ENCODE measurements around the gene HIPK2. TPM values are rescaled to one million over a fixed set of nuclear protein-coding genes. Genes with fewer than 3 reads are reported as not detected.
"Not testable (repeated sequence)": the region's sequence is repeated elsewhere in the genome, so short reads cannot be mapped to it uniquely, and the experiment has no call there.

Gene HIPK2
- total and polyA plus RNA-seq, 5 donors from 2014 or later = 0.44 to 17.5 (median 0.78) TPM

DNA sequence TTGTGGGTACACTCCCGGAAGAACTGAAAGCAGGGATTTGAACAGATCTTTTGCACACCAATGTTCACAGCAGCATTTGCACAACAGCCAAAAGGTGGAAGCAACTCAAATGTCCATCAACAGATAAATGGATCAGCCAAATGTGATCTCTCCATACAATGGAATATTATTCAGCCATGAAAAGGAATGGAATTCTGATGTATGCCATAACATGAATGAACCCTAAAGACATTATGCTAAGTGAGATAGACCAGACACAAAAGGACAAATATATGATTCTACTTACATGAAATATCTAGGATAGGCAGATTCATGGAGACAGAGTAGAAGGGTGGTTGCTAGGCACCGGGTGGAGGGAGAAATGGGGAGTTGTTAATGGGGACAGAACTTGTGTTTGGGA lies 217.6 kb downstream of the HIPK2 start:
- Mint-ChIP-seq H3K27ac (peak overlapping the region in 1 of 3 donors; percentile 17), H3K9me3 (peaks cover 0 to 5% (median 3%) of the 10 kb centered on the region in 7 donors), H3K27me3 (peaks cover 27% of the 10 kb centered on the region), H3K4me3 (no peak overlapping the region), H3K4me1 (peaks cover 8 to 23% (median 16%) of the 10 kb centered on the region in 4 donors), H3K36me3 (peaks cover under 1% of the 10 kb centered on the region)
- DNase-seq = no peak
- Histone ChIP-seq H3K9me3 (ENCODE audit: control insufficient read depth in 2 of 2, low read length in 2 of 2) (peaks cover 0 to 3% of the 10 kb centered on the region in 2 experiments), H3K4me1 (ENCODE audit: control insufficient read depth, insufficient read depth, low read length, poor library complexity, severe bottlenecking) (peaks cover 9% of the 10 kb centered on the region), H3K4me3 (ENCODE audit: low read depth, low read length) (no peak overlapping the region), H3K27ac (ENCODE audit: insufficient read depth, low read length, poor library complexity, severe bottlenecking) (no peak overlapping the region), H3K36me3 (ENCODE audit: control insufficient read depth, insufficient read depth, low read length) (no peaks in the 10 kb centered on the region), H3K27me3 (ENCODE audit: control insufficient read depth, insufficient read depth, low read length) (peaks cover 2% of the 10 kb centered on the region)
- no peak for ATAC-seq (ENCODE audit: low read depth in 2 of 2)

DNA sequence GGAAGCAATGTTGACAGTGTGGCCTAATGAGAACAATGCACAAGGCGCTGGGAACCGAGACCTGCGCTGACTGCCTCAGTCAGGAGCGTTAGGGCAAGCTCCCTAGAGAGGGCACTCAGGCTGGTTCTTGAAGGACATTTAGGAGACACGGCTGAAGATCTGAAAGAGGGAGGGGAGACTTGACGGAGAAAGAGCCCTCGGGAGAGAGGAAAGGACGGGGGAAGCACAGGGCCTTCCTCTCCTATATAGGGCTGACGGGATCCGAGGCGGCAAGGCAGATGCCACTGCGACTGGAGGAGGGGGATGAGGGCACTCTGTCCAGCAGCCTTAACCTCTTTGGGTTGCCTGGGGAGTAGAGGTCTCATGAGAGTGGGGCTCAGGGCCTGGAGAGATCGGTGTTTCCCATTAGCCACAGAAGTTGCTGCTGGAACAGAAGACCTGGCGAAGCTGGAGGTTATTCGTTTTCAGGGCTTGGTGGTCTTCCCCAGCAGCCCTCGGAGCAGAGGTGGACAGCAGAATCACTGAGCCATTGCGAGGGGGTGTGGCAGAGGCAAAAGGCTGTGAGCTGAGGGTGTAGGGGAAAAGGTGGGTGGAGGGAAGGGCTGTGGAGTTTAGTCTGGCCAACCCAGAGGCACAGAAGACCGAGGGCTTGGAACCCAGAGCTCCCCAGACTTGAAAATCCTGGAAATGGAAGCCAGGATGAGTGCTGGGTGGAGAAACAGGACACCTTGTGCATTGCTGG lies 218.3 kb downstream of the HIPK2 start:
- ATAC-seq (ENCODE audit: low read depth in 2 of 2) = no peak
- H3K36me3 ChIP-seq (ENCODE audit: control insufficient read depth, insufficient read depth, low read length) = no peaks in the 10 kb centered on the region
- no peak overlapping the region for H3K4me3 Mint-ChIP-seq
- peaks cover 27% of the 10 kb centered on the region for H3K27me3 Mint-ChIP-seq
- H3K9me3 Mint-ChIP-seq = peaks cover 0 to 5% (median 3%) of the 10 kb centered on the region in 7 donors
- H3K4me1 Mint-ChIP-seq = peaks cover 4 to 18% (median 12%) of the 10 kb centered on the region in 4 donors
- H3K4me3 ChIP-seq (ENCODE audit: low read depth, low read length) = no peak overlapping the region
- H3K27ac Mint-ChIP-seq = no peak overlapping the region
- H3K27ac ChIP-seq (ENCODE audit: insufficient read depth, low read length, poor library complexity, severe bottlenecking) = no peak overlapping the region
- DNase-seq = no peak
- H3K9me3 ChIP-seq (ENCODE audit: control insufficient read depth in 2 of 2, low read length in 2 of 2) = peaks cover 0 to 3% of the 10 kb centered on the region in 2 experiments
- H3K36me3 Mint-ChIP-seq = peaks cover 4% of the 10 kb centered on the region
- peaks cover 3% of the 10 kb centered on the region for H3K27me3 ChIP-seq (ENCODE audit: control insufficient read depth, insufficient read depth, low read length)
- peaks cover 4% of the 10 kb centered on the region for H3K4me1 ChIP-seq (ENCODE audit: control insufficient read depth, insufficient read depth, low read length, poor library complexity, severe bottlenecking)

DNA sequence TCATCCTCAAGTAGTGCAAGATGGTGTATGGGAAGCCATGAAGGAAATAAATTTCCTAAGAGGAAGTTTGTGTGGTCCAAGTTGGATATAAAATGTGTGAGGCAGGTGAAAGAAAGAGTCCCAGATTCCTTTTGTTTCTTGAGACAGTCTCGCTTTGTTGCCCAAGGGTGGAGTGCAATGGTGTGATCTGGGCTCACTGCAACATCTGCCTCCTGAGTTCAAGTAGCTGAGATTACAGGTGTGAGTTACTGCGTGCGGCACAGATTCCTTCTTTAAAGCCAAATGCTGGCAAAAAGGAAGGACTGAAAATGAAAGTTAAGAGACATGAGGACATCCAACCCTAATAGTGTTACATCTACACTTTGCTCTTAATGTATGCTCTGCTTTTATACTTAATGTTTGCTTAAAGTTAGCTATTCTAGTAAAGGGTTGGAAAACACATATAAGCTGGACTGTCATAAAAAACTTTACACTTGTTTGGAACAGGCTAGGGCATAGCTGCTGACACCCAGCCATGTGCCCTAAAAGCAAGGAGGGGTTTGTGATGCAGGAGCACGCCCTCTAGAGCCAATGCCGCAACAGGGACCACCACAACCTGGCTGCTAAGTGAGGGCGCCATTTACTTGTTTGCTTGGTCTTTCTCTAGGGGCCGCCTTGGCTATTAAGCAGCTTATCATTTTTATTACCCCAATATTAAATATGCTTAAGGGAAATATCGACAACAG lies 219.8 kb downstream of the HIPK2 start:
- ATAC-seq (ENCODE audit: low read depth in 2 of 2) (no peak), DNase-seq (no peak)
- Mint-ChIP-seq H3K9me3 (peaks cover 0 to 5% (median 3%) of the 10 kb centered on the region in 7 donors), H3K27ac (no peak overlapping the region), H3K4me3 (no peak overlapping the region), H3K36me3 (peaks cover 4% of the 10 kb centered on the region), H3K4me1 (peaks cover 0 to 5% (median 3%) of the 10 kb centered on the region in 4 donors), H3K27me3 (peaks cover 32% of the 10 kb centered on the region)
- Histone ChIP-seq H3K4me1 (ENCODE audit: control insufficient read depth, insufficient read depth, low read length, poor library complexity, severe bottlenecking) (no peaks in the 10 kb centered on the region), H3K4me3 (ENCODE audit: low read depth, low read length) (no peak overlapping the region), H3K27me3 (ENCODE audit: control insufficient read depth, insufficient read depth, low read length) (peaks cover 3% of the 10 kb centered on the region), H3K27ac (ENCODE audit: insufficient read depth, low read length, poor library complexity, severe bottlenecking) (no peak overlapping the region), H3K9me3 (ENCODE audit: control insufficient read depth in 2 of 2, low read length in 2 of 2) (peaks cover 0 to 3% of the 10 kb centered on the region in 2 experiments), H3K36me3 (ENCODE audit: control insufficient read depth, insufficient read depth, low read length) (no peaks in the 10 kb centered on the region)

DNA sequence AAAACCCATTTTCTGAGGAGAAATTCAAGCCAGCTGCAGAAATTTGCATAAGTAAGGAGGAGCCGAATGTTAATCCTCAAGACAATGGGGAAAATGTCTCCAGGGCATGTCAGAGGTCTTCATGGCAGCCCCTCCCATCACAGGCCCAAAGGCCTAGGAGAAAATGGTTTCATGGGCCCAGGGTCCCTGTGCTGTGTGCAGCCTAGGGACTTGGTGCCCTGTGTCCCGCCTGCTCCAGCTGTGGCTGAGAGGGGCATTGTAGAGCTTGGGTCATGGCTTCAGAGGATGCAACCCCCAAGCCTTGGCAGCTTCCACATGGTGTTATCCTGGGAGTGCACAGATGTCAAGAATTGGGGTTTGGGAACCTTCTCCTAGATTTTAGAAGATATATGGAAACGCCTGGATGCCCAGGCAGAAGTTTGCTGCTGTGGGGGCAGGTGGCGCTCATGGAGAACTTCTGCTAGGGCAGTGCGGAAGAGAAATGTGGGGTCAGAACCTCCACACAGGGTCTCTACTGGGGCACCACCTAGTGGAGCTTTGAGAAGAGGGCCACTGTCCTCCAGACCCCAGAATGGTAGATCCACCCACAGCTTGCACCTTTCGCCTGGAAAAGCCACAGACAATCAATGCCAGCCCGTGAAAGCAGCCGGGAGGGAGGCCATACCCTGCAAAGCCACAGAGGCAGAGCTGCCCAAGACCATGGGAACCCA lies 223.7 kb downstream of the HIPK2 start:
- H3K4me3 ChIP-seq (ENCODE audit: low read depth, low read length); ATAC-seq (ENCODE audit: low read depth in 2 of 2); H3K4me3 Mint-ChIP-seq; H3K9me3 ChIP-seq (ENCODE audit: control insufficient read depth in 2 of 2, low read length in 2 of 2); H3K4me1 Mint-ChIP-seq; H3K9me3 Mint-ChIP-seq; DNase-seq; H3K4me1 ChIP-seq (ENCODE audit: control insufficient read depth, insufficient read depth, low read length, poor library complexity, severe bottlenecking); H3K36me3 Mint-ChIP-seq; H3K27ac ChIP-seq (ENCODE audit: insufficient read depth, low read length, poor library complexity, severe bottlenecking); H3K36me3 ChIP-seq (ENCODE audit: control insufficient read depth, insufficient read depth, low read length); H3K27me3 ChIP-seq (ENCODE audit: control insufficient read depth, insufficient read depth, low read length); H3K27ac Mint-ChIP-seq: not testable (repeated sequence)
- peaks cover 39% of the 10 kb centered on the region for H3K27me3 Mint-ChIP-seq

DNA sequence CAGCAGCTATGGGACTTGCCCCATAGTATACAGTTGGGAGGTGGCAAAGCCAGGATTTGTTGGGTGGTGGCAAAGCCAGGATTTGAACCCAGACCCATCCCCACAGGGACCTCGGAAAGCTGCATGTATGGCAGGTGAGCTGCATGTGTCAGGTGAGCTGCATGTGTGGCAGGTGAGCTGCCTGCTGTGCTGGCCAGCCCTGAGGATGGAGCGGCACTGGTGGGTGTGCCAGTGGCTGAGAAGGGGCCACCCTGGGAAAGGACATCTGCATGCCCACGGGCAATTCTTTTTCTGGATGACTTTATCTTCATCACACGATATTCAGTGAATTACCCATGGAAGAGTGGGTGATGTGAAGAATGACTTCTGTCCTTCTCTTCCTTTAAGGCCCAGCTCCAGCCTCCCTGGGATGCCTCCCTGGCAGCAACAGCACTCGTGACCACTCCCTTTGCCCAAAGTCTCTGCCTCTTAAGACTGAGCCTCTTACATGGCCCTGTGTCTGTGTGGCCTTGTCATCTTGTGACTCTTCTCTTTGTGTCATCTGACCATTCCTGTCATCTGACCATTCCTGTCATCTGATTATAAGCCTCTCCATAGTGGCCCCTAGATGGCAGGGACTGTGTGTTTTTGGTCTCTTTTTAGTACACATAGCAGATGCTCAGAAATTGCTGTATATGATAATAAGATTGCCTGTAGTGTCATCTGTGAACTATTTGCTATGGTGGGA lies 229.3 kb downstream of the HIPK2 start:
- H3K27ac Mint-ChIP-seq = no peak overlapping the region
- DNase-seq (no peak), ATAC-seq (ENCODE audit: low read depth in 2 of 2) (no peak)
- no peaks in the 10 kb centered on the region for H3K27me3 ChIP-seq (ENCODE audit: control insufficient read depth, insufficient read depth, low read length)
- H3K36me3 Mint-ChIP-seq = no peaks in the 10 kb centered on the region
- H3K4me3 Mint-ChIP-seq = no peak overlapping the region
- no peaks in the 10 kb centered on the region for H3K9me3 Mint-ChIP-seq
- no peak overlapping the region for H3K4me3 ChIP-seq (ENCODE audit: low read depth, low read length)
- H3K36me3 ChIP-seq (ENCODE audit: control insufficient read depth, insufficient read depth, low read length) = no peaks in the 10 kb centered on the region
- no peak overlapping the region for H3K27ac ChIP-seq (ENCODE audit: insufficient read depth, low read length, poor library complexity, severe bottlenecking)
- H3K27me3 Mint-ChIP-seq = peaks cover 9% of the 10 kb centered on the region
- no peaks in the 10 kb centered on the region for H3K9me3 ChIP-seq (ENCODE audit: control insufficient read depth in 2 of 2, low read length in 2 of 2)
- H3K4me1 Mint-ChIP-seq = no peaks in the 10 kb centered on the region
- H3K4me1 ChIP-seq (ENCODE audit: control insufficient read depth, insufficient read depth, low read length, poor library complexity, severe bottlenecking) = no peaks in the 10 kb centered on the region

DNA sequence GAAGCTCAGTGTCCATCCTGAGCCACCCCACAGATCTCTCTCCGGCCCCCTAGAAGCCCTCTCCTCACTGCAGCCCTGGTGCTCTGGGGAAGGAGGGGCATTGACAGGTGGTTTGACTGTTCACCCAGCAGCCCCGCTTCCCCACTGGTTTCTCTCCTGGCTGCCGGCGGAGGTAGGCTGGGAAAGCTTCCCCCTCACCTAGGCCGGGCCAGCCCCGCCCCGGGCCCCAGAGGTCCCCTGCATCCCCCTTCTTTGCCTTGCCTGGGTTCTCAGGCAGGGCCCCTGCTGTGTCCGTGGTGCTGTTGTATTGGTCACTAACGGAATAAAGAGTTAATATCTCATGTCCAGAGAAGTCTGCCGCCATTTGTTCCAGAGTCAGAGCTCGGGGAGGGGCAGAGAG lies 233.2 kb downstream of the HIPK2 start:
- no peak overlapping the region for H3K27ac Mint-ChIP-seq

DNA sequence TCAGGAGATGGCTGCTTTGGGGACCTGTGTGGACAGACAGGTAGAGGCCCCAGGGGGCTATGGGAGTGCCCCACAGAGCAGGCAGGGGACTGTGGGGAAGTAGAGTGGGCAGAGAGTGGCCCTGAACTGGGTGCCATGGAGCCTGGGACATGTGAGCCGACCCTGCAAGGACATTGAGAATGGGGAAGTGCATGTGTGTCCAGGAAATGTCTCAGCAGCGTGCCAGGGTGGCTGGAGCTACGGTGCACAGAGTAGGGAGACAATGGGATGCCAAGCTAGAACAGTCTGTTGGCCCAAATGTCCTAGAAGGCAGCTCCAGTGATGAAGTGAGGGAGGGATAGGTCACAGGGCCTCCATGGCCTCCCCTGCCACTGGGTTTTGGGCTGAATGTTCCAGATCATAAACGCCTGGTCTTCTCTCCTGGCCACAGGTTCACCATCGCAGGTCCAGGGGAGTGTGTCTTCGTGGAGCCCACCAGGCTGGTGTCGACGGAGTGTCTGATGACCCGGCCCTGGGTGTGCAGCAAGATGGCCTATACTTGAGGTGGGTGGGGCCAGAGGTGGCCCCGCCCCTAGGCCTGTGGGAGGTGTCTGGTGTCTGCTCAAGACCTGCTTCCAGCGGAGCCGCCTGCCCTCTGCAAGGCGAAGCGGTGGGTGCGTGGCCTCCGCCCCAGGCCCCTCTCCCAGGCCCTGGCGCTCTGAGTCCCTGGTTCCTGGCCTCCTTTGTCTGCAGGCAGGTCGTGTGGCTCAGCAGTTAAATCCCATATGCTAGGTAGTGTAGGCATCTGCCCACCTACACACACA lies 233.8 kb downstream of the HIPK2 start:
- Histone ChIP-seq H3K36me3 (ENCODE audit: control insufficient read depth, insufficient read depth, low read length) (no peaks in the 10 kb centered on the region), H3K27ac (ENCODE audit: insufficient read depth, low read length, poor library complexity, severe bottlenecking) (no peak overlapping the region), H3K4me1 (ENCODE audit: control insufficient read depth, insufficient read depth, low read length, poor library complexity, severe bottlenecking) (no peaks in the 10 kb centered on the region), H3K27me3 (ENCODE audit: control insufficient read depth, insufficient read depth, low read length) (no peaks in the 10 kb centered on the region), H3K4me3 (ENCODE audit: low read depth, low read length) (no peak overlapping the region), H3K9me3 (ENCODE audit: control insufficient read depth in 2 of 2, low read length in 2 of 2) (no peaks in the 10 kb centered on the region)
- H3K27ac Mint-ChIP-seq = no peak overlapping the region
- ATAC-seq (ENCODE audit: low read depth in 2 of 2) (no peak), DNase-seq (no peak)
- H3K4me1 Mint-ChIP-seq = no peaks in the 10 kb centered on the region
- H3K9me3 Mint-ChIP-seq = no peaks in the 10 kb centered on the region
- H3K27me3 Mint-ChIP-seq = no peaks in the 10 kb centered on the region
- H3K36me3 Mint-ChIP-seq = no peaks in the 10 kb centered on the region
- no peak overlapping the region for H3K4me3 Mint-ChIP-seq

More for the DNA sequence above, 233.2 kb downstream of the HIPK2 start:
- DNase-seq = no peak
- H3K27ac ChIP-seq (ENCODE audit: insufficient read depth, low read length, poor library complexity, severe bottlenecking) = no peak overlapping the region
- no peaks in the 10 kb centered on the region for H3K36me3 Mint-ChIP-seq
- H3K36me3 ChIP-seq (ENCODE audit: control insufficient read depth, insufficient read depth, low read length) = no peaks in the 10 kb centered on the region
- H3K27me3 Mint-ChIP-seq = no peaks in the 10 kb centered on the region
- no peak overlapping the region for H3K4me3 Mint-ChIP-seq
- no peaks in the 10 kb centered on the region for H3K27me3 ChIP-seq (ENCODE audit: control insufficient read depth, insufficient read depth, low read length)
- no peaks in the 10 kb centered on the region for H3K9me3 Mint-ChIP-seq
- no peak overlapping the region for H3K4me3 ChIP-seq (ENCODE audit: low read depth, low read length)
- no peaks in the 10 kb centered on the region for H3K4me1 Mint-ChIP-seq
- no peaks in the 10 kb centered on the region for H3K9me3 ChIP-seq (ENCODE audit: control insufficient read depth in 2 of 2, low read length in 2 of 2)
- ATAC-seq (ENCODE audit: low read depth in 2 of 2) = no peak
- no peaks in the 10 kb centered on the region for H3K4me1 ChIP-seq (ENCODE audit: control insufficient read depth, insufficient read depth, low read length, poor library complexity, severe bottlenecking)
